NOMO-1 treated with DMSO at 0.1 percent for 48 hours (cell line): Measurements from ENCODE around the gene ELOB.
A peak's percentile ranks its signal among the peaks of the same experiment; 100 is the strongest.

ENCODE experiments used
- DNase-seq: peaks from one replicate; lab custom pipeline; 2025; ENCODE audit not compliant: unreplicated experiment; lab: John Stamatoyannopoulos, UW

ELOB gene

DNA sequence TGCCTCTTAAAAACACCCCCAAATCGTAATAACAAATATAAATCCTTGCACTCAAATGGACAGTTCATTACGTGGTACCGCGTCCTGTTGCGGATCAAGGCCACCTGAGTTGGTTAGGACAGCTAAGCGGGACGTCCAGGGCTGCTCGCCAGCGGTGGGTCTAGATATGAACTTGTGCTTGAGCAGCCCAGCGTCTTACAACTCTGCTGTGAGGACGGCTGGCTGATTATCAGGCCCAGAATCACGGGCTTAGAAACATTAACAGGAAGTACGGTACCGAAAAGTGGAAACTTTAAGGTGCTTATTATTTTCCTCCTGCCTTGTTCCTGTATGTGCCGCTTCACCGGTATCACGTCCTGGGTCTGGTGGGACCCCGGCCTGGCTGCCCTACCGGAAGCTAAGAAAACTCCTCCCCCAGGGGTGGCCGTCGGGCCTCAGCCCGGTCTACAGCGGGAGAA lies 25.5 kb downstream of the ELOB start:
- DNase-seq = no peak

DNA sequence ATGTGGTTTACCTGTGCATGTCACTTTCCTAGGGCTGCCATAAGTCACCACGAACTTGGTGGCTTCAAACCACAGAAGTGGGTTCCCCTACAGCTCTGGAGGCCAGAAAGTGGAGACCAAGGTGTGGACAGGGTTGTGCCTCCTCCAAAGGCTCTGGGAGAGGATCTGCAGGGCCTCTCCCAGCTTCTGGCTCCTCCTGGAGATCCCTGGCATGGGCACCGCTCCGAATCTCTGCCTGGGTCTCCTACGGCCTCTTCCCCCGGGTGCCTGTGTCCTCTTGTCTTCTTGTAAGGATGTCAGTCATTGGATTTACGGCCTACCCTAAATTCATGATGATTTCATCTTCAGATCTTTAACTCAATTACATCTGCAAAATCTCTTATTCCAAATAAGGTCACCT lies 27.1 kb downstream of the ELOB start:
- no peak for DNase-seq

DNA sequence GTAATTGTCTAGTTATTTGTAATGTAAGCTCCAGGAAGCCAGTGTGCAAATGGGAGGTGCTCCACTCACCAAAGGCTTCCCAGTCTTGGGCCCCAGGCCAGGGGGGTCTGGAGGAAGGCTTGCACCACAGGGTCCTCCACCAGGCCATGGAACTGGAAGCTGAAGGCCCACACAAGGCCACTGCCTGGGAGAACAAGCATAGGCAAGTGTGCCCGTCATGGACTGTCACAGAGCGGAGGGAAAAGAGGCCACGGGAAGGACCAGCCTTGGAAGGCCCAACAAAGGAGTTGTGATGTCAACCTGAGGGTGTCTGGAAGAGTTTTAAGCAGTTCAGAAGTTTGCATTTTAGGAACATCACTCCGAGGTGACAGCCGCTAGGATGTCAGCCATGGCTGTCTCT lies 27.6 kb downstream of the ELOB start:
- DNase-seq = no peak

DNA sequence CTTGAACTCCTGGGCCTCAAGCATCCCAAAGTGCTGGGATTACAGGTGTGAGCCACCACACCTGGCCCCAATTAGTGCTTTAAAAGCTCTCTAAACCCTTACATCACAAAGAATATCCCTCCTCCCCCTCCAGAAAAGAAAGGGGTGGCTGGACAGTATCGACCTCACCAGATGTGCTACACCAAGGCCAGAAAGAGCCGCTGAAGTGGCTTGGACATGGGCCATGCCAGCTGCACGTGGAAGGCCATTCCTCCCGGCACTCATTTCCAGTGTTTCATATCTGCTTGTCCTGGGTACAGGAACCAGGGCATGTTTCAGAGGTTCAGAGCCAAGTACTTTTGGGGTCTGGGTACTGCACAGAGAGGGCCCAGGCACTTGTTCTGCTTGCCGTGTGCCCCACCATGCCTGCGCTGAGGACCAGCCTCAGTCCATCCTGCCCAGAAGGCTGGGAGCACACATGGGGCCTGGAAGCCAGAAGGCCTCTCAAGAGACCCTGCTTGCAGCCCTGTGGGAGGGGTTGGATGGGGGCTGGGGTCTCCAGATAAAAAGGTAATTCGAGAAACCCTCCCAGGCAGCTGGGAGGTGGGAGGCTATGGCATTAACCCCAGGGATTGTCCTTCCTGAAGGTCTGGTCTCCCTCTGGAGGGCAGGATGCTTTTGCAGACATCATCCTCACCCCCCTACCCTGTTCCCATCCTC lies 28.2 kb downstream of the ELOB start:
- no peak for DNase-seq

DNA sequence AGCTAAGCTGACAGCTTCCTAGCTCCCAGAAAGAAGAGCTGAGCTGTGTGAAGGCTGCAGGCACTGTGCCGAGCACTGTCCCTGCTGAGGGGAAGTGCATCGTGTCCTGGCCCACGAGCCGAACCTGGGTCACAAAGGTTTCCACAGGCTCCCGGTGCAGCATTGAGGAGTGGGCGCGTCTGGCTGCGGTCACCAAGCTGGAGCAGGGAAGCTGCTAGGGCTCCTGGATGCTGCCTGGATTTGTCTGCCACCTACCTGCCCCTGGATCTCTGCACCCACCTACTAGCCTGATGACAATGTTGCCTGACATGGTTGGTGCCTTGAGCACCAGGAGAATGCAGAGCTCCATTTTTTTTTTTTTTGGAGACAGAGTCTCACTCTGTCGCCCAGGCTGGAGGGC lies 31.1 kb downstream of the ELOB start:
- DNase-seq = no peak

DNA sequence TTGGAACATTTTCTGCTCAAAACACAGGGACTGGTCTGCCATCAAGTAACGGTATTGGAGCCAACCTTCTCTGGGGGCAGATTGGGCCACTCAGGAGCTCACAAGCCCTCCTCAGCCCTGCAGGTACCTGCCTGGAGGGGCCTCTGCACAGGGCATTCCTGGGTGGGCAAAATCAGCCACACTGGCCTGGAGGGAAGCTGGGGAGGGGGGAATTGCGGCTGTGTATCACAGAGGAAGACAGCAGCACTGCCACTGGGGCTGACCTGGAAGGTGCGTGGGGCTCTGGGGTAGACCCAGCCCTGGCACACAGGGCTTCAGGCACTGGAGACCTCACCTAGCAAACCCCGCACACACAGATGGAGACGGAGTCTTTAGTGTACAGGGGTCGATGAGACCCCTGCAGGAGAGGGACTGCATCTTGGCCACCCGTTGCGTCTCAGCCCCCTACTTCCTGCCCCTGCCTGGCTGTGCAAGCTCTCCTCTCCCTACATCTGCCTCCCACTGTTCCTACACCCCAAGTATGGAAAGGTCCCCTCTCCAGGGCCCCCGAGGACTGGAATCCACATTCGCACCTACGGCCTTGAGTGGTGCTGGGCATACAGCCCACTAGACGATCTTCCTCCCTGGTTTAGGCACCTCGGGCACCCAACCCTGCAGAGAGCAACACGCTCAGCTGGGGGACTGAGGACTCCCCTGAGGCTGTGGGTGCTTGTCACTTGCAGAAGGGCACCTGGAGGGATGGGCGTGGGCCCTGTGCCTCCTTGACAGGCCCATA lies 31.8 kb downstream of the ELOB start:
- DNase-seq = no peak

DNA sequence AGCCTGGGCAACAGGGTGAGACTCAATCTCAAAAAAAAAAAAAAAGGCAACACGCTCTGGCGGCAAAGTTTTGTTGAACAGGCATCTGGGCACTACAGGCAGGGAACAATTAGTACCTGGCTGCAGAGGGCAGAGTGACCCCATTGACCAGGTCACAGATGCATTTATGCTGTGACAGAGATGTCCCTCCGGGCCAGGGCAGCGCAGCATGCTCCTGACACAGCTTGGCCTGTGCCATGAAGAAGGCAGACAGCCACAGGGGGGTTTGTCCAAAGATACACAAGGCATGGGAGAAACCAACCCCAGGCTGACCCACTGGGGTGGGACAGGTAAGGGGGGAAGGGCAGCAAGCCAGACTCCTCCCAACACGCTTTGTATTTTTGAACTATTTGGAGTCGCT lies 32.4 kb downstream of the ELOB start:
- no peak for DNase-seq

DNA sequence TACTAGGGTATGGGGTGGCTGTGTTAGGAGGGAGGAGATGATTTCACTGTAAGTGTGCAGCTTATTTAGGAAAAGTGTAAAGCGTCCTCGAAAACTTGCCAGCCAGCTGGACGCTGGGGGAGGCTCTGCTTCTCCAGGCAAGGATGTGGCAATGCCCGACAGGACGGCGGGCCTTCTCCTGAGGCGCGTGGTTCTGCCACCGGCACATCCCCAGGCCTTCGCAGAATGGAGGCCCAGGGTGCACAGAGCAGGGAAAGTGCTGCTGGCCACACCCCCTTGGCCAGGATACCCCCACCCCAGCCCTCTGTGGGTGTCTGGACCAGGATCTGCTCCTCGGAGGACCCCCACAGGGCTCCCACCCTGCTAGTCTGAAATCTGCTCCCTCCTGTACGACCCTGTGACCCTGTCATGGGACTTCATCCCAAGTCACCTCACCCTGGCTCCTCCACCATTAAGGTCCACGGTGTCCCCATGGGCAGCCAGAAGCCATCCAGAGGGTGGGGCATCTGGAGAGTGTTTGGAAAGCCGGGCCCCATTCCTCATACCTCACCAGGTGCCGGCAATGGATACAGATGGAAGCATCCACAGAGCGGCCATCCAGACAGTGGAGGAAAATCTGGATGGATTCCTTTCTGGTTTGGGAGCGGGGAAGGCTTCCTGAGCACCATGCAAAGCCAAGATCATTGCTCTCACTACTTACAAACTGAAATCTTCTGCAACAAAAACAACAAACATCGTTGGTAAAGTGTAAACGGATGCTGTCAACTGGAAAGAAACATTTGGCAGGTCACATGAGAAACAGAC lies 33.9 kb downstream of the ELOB start:
- DNase-seq = no peak

DNA sequence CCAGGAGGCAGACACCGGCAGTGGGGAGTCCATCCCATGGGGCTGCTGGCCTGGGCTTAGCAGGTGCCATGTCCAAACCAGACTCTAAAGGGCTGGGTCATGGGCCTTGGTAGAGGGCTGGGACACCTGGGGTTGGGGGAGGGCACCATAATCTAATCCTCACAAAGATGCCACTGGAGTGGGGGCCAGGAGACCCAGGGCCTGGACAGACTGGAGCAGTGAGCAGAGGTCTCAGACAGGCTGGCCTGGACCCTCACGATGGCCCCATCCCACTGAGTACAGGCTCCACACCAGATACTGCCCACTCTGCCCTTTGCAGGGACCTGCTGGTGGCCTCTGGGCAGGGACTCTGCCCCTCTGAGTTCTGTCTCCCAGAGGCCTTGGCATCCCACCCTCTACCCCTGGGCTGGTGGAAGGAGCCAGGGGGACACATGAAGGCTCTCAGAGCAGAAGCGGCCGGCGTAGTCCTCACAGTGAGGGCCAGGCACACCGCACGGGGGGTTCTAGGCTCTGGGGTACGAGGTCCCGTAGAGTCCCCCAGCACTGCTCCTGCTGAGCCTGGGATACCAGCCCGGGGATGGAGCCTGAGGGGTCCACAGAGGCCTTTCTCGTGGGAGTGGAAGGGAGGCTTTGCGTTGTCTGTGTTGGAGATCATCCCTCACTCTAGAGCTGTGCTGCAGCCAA lies 34.6 kb downstream of the ELOB start:
- no peak for DNase-seq

DNA sequence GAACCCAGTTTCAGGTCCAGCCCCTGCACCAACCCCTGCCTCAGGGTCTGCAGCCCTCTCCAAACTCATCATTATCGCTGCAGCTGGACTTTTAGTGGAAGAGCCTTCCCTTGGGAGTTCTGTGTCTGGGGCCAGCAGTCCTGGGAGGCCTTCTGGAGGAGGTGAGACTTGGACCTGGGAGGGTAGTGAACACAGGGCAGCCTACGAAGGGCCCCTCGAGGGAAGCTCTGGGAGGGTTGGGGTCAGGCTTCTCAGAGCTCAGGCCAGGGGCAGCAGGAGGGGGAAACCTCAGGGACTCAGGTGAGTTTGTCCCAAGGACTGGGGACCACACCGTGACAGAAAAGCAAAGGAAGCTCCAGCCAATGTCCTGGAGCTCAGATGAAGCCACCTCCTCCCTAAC lies 35.9 kb downstream of the ELOB start:
- no peak for DNase-seq

DNA sequence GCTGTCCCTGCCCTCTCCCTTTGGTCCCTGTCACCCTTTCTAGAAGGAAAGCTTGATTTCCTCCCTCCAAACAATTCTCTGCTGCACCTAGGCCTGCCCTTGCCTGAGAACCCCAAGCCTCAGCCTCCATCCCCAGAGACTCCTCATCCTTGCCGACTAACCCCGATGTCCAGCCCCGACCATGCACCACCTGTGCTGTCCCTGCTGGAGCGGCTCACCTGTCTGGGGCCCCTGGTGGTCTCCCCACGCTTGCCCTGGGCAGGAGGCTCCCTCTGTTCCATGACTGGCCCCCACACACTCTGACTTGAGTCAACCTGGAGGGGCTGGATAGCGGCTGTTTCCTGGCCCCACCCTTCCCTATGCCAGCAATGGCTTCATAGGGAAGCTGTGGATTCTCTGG lies 36.6 kb downstream of the ELOB start:
- DNase-seq = no peak

DNA sequence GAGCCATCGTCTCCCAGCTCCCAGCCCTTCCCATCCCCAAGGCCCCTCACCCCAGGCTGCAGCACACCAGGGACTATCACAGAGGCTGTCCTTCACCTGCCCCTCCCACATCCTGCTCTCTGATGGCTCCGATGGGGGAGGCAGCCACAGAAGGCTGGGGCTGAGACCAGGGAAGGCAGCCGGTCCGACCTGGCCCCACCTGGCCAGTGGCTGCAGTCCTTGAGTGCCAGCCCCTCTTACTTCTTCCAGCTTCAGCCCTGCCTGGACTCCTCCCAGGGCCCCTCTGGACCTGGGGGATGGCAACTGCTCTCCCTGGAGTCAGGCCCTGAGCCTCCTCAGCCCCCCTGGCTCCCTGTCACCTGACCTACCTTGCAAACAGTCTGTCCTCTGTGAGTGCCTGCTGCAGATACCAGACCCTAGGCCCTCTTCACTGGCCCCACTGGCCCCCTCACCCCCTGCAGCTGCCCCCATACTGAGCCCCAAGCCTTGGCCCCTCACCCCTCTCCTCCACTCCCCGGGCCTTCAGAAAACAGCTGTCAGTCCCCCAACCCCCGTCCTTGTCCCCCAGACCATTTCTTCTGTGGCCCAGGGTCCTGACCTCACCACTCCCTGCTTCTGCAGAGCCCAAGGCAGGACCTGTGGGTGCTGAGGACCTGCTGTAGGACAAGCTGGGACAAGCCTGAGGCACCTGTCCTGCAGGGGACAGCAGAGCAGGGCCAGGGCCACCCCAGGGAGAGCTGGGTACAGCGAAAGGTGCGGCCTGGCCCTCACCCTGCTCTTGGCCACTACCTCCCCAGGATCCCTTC lies 37.3 kb downstream of the ELOB start:
- no peak for DNase-seq

DNA sequence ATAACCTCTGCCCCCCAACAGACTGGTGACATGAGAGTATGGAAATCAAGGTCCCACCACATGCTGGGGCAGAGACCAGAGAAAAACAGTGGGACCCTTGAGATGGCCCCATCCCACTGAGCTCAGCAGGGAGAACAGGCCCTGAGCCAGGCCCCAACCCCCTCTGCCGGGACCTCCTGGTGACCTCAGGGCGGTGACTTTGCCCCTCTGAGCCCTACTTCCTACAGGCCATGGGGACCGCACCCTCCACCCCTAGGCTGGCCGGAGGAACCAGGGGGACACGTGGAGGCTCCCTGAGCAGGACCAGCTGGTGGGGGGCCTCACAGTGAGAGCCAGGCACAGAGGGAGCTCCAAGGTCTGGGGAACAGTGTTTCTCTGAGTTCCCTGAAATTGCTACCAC lies 38.5 kb downstream of the ELOB start:
- no peak for DNase-seq

DNA sequence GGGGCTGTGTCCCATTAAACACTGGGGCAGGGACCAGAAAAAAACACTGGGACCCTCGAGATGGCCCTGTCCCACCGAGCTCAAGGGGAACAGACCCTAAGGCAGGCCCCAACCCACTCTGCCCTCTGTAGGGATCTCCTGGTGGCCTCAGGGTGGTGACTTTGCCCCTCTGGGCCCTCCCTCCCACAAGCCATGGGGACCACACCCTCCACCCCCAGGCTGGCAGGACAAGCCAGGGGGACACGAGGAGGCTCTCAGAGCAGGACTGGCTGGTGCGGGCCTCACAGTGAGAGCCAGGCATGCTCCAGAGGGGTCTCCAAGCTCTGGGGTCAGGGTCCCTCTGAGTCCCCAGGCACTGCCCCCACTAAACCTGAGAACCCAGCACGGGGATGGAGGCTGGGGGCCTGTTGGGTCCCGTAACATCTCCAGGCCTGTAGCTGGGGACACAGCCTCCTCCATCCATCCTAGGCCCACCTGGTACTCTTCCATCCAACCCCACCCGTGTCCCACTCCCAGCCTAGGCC lies 39.1 kb downstream of the ELOB start:
- no peak for DNase-seq

DNA sequence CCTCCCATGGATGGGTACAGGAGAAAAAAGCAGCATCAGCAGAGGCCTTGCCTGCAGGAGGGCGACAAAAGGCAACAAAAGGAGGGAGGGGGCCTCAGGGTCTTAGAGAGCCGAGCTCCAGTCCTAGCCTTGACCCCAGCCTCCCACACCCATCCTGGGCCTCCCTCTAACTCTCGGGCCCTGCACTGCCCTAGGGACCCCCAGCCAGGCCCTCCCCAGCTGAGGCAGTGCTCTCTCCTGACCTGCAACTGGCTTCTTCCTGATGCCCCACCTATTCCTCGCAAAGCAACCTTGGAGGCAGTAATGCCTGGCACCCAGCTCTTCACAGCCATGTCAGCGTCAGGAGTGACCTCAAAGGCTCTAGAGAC lies 39.9 kb downstream of the ELOB start:
- DNase-seq = no peak

DNA sequence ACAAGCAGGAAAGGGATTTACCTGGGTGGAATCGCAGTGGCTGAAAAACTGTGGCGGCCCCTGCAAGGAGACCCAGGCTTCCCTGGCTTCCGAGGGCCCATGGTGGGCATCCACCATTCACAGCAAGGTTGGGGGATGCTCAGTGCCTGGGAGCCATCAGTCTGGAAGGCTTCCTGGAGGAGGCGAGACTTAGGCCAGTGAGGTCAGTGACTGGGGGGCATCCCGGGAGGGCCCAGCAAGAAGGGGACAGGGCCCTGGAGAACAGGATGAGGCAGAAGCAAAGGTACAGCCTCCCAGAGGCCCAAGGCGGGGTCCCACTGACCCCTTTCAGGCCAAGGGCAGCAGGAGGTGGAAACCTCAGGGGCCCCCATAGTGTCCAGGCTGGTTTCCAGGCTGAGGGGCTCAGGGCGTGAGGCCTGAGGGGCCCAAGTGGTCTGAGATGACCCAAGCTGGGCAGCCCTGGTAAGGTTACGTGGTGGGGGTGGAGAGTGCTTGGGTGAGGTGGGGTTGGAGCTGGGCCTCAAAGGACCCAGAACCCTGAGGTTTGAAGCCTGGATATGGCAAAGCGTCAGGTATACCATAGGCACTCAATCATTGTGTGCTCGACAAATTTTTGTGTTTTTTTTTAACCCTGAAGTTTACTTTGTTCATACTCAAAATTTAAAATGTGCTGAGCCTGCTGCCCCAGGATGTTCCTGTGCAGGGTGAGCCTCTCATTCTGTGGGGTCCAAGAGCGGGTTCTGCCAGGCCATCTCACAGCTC lies 40.4 kb downstream of the ELOB start:
- DNase-seq = no peak

DNA sequence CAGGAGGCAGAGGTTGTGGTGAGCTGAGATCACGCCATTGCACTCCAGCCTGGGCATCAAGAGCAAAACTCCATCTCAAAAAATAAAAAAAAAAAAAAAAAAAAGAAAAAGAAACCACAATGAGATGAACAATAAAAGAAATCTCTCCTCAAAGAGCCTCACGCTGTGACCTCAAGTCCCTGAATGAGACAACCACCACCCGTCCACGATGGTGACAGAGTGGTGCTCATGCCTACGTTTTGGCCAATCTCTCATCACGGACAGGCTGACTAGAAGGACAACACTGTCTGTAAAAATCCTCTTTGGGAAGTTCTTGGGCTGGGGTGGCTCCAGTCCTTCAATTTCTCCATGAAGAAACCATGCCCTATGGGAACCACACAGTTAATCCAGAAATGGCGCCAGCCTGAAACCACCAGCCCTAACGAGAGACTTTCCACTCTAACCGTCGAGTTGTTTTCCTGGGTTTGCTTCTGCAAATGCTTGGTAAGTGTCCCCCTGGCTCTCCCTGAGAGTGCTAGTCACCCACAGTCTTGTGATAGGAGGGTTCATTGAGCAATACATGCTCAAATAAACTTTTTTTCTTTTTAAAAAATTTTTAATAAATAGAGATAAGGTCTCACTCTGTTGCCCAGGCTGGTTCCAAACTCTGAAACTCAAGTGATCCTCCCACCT lies 42.1 kb downstream of the ELOB start:
- DNase-seq = peak; percentile 35

DNA sequence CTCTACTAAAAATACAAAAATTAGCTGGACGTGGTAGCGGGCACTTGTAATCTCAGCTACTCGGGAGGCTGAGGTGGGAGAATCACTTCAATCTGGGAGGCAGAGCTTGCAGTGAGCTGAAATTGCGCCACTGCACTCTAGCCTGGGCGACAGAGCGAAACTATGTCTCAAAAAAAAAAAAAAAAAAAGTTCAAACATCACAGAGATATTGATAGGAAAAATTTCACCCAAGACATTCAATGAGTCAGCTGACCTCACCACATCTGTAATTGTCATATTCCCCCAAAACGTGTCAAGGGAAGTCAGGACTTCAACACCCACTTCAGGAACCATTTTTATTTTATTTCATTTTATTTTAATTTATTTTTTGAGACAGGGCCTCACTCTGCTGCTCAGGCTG lies 49.0 kb downstream of the ELOB start:
- no peak for DNase-seq

DNA sequence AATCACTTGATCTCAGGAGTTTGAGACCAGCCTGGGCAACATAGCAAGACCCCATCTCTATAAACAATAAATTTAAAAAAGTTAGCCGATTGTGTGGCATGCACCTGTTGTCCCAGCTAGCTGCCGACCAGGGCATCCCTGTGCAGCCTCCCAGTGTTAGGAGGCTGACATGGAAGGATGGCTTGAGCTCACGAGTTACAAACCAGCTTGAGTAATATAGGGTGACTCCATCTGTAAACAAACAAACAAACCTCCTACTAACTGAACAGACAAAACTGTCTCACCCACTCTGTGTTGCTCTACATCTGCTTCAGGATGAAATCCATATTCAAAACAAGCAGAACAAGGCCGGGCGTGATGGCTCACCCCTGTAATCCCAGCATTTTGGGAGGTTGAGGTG lies 50.2 kb downstream of the ELOB start:
- no peak for DNase-seq
